Tibial nerve (tissue), 4 donors: Measurements from ENCODE around the gene NLRP6.
"Not testable (repeated sequence)": the region's sequence is repeated elsewhere in the genome, so short reads cannot be mapped to it uniquely, and the experiment has no call there.

Experiments
- CTCF ChIP-seq, 5 experiments: fragments of 200-600 bp in 3 of 5; fragments of 450-650 bp in 2 of 5; sonication (generic) in 3 of 5; IDR thresholded peaks; one replicate each; pipeline ENCODE4 v1.5.1; 2016 to 2019; ENCODE audit warnings: antibody characterized with exemption in 5 of 5, mild to moderate bottlenecking in 3 of 5, moderate library complexity in 2 of 5
- EP300 ChIP-seq, 2 donors: sonication (generic); formaldehyde crosslinking; IDR thresholded peaks; one replicate each; pipeline ENCODE4 v1.6.1; 2017; ENCODE audit warnings: antibody characterized with exemption in 2 of 2, mild to moderate bottlenecking in 1 of 2

DNA sequence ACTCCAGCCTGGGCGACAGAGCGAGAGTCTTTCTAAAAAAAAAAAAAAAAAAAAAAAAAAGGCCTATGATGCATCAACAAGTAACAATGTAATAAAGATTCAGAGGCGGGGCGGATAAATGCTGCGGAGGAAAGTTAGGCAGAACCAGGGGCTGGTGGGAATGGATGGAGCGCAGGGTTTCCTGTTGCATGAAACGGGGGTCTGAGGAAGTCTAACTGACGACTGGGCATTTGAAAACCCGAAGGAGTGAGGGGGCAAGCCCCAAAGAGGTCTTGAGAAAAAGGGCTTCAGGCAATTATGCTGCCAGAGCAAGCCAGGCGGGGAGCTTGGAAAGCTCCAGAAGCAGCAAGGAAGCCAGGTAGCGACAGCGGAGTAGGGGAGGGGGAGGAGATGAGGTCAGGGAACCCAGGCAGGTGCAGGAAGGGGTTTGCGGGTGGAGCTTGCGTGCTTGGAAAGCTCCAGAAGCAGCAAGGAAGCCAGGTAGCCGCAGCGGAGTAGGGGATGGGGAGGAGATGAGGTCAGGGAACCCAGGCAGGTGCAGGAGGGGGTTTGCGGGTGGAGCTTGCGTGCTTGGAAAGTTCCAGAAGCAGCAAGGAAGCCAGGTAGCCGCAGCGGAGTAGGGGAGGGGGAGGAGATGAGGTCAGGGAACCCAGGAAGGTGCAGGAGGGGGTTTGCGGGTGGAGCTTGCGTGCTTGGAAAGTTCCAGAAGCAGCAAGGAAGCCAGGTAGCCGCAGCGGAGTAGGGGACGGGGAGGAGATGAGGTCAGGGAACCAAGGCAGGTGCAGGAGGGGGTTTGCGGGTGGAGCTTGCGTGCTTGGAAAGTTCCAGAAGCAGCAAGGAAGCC, 9.0 kb downstream of the NLRP6 start:
- TF ChIP-seq CTCF, EP300 (IDR thresholded peaks at IDR 0.05): not testable (repeated sequence)
